Suppressor macrophage (primary cell): Measurements from ENCODE around the gene TVP23A.
"Not testable (repeated sequence)": the region's sequence is repeated elsewhere in the genome, so short reads cannot be mapped to it uniquely, and the experiment has no call there.

Source experiments
- DNase-seq, 4 experiments: peaks; one replicate each; pipeline ENCODE4 v3.0.0-alpha.2; 2020 to 2022

TVP23A gene

GRCh38 chr16:10791048-10791447, 27.5 kb downstream of the TVP23A start:
- DNase-seq, result no peak

GRCh38 chr16:10788630-10789029, 30.0 kb downstream of the TVP23A start:
- DNase-seq, result not testable (repeated sequence)

GRCh38 chr16:10787304-10787703, 31.3 kb downstream of the TVP23A start:
- no peak for DNase-seq

- DNase-seq, result no peak
Observed at GRCh38 chr16:10782628-10783027, 36.0 kb downstream of the TVP23A start.

- no peak for DNase-seq
Observed at GRCh38 chr16:10780628-10781027, 38.0 kb downstream of the TVP23A start.

GRCh38 chr16:10779908-10780307, 38.7 kb downstream of the TVP23A start:
- not testable (repeated sequence) for DNase-seq

- DNase-seq, result no peak
Observed at GRCh38 chr16:10777356-10777755, 41.2 kb downstream of the TVP23A start.

DNA sequence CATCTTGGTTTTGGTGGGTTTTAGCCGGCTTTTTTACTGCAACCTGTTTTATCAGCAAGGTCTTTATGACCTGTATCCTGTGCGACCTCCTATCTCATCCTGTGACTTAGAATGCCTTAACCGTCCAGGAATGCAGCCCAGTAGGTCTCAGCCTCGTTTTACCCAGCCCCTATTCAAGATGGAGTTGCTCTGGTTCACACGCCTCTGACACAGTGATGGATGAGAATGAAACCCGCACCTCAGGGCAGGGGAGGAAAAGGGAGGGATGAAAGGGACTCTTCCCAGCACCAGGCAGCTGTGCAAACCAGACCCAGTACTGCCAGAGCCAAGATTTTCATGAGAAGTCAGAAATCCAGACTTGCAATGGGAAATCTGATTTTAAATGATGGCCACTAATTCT, 41.7 kb downstream of the TVP23A start:
- DNase-seq, result not testable (repeated sequence)

- no peak for DNase-seq
Observed at GRCh38 chr16:10776280-10776679, 42.3 kb downstream of the TVP23A start.

GRCh38 chr16:10770907-10771306, 47.7 kb downstream of the TVP23A start:
- peak; percentile 28 to 71 (median 58) for DNase-seq

- no peak for DNase-seq
Observed at GRCh38 chr16:10769381-10769780, 49.2 kb downstream of the TVP23A start.

DNA sequence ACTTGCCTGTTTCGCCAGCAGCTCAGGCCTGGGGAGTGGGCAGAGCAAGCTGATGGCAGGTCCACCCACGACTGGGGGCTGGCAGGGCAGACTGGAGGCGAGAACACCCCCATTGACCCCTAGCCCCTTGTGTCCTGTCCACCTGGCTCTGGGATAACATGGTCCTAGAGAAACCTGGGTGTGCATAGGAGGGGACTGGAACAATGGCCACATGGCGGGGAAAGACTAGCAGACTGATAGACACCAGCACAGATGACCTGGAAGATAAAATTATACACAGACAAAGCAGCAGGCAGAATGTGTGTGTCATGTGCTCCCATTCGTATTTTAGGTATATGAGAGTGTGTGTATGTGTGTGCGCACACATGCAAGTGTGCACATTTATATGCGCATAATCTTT, 51.5 kb downstream of the TVP23A start:
- no peak for DNase-seq

- no peak for DNase-seq
Observed at GRCh38 chr16:10765772-10766171, 52.8 kb downstream of the TVP23A start.

DNA sequence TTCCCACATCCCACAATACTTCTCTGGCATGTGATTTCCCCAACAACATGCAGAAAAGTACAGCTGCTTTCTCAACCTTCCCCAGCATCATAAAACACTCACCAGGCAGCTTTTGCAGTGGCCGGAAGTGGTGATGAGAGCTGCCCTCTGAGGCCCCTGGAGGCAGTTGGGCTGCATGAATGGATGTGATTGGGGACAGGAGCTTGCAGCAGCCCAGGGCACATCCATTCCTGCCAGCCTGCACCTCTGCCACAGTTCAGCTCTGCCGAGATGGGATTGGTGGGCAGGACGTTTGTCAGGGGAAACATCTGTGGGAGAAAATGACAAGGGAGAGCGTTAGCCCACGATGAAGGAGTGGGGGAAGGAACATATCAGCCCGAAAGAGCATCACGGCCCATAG, 55.1 kb downstream of the TVP23A start:
- peak in 3 of 4 experiments; percentile 26 to 36 (median 28) for DNase-seq

GRCh38 chr16:10762336-10763016, 56.1 kb downstream of the TVP23A start:
- no peak for DNase-seq

GRCh38 chr16:10761373-10761772, 57.2 kb downstream of the TVP23A start:
- DNase-seq, result peak; percentile 40 to 70 (median 60)

GRCh38 chr16:10760858-10761257, 57.7 kb downstream of the TVP23A start:
- DNase-seq, result peak in 3 of 4 experiments; percentile 25 to 37 (median 31)

GRCh38 chr16:10756574-10756973, 62.0 kb downstream of the TVP23A start:
- DNase-seq, result no peak

GRCh38 chr16:10754941-10755340, 63.7 kb downstream of the TVP23A start:
- peak in 2 of 4 experiments; percentile 54 to 63 for DNase-seq

DNA sequence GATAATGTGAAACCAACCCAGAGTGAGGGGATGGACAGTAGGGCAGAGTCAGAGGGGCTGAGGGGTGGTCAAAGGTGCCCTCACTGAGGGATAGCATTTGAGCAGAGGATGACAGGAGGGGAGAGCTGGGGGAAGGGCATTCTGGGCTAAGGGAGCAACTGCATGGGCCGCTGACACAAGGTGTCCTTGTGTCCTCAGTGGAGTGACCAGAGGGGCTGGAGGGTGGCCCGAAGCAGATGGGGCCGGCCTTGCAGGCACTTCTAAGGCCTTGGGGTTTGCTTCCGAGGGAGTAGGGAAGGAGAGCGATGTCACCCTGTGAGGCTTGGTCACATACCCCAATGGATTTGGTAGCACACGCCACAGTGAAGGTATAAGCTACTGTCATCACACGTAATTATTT, 64.9 kb downstream of the TVP23A start:
- DNase-seq, result no peak

DNA sequence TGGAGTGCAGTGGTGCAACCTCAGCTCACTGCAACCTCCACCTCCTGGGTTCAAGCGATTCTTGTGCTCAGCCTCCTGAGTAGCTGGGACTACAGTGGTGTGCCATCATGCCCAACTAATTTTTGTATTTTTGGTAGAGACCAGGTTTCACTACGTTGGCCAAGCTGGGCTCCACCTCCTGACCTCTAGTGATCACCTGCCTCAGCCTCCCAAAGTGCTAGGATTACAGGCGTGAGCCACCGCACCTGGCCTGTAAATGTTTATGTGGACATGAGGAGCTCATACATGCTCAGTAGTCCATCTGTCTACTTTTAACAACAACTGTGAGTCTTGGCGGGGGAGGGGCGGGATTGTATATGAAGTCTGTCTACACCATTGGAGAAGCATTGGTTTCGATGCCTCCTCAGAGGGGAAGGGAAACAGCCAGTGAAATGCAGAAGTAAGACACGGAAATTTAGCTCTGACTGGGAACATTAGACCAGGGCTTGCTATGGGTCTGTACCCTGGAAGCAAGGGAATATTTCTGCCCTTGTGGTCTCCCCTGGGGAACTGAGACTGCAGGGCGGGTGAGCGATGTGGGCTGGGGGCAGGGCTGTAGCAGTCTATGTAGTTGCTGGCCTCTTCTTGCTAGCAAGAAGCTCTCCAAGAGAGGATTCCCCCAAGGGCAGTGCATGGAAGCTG, 65.6 kb downstream of the TVP23A start:
- DNase-seq, result peak; percentile 90 to 97 (median 92)

DNA sequence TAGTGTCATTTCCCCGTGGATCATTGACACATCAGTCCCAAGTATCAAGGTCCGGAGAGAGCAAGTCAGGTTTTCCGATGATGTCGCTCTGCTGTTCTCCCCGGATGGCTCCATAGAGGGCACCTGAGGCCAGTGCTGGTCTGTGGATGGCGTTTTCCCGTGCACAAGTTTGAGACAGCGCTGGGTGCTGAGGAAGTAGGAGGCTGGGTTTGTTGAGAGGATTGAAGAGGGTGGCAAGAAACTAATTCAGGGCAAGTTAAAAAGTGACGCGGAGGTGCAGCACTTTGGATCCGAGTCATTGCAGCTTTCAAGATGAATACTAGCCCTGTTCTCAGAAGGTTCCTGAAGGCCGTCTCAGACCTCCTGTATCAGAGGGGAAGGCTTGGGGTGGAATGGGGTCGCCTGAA, 67.3 kb downstream of the TVP23A start:
- DNase-seq, result peak in 1 of 4 experiments; percentile 29

- DNase-seq, result no peak
Observed at GRCh38 chr16:10750793-10751192, 67.8 kb downstream of the TVP23A start.

DNA sequence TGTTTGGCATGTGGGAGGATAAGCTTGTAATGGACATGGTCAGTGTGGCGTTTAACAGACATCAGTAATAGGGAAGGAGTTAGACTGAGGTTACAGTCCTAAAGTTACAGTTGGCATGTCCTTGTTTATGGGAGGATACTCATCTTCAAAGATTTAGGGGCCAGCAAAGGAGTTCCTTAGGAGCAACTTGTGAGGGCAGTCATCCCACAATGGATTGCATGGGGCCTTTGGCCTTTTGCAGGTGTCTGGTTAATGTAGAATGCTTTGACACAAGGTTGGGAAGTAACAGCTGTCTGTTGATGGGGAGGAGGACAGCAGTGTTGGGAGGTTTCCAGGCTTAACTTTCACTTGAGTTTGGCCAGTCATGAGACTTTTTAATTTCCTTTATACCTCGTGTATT, 72.8 kb downstream of the TVP23A start:
- DNase-seq, result peak in 1 of 4 experiments; percentile 25
